ENCODE results near the gene CD99L2.

Gene CD99L2

DNA sequence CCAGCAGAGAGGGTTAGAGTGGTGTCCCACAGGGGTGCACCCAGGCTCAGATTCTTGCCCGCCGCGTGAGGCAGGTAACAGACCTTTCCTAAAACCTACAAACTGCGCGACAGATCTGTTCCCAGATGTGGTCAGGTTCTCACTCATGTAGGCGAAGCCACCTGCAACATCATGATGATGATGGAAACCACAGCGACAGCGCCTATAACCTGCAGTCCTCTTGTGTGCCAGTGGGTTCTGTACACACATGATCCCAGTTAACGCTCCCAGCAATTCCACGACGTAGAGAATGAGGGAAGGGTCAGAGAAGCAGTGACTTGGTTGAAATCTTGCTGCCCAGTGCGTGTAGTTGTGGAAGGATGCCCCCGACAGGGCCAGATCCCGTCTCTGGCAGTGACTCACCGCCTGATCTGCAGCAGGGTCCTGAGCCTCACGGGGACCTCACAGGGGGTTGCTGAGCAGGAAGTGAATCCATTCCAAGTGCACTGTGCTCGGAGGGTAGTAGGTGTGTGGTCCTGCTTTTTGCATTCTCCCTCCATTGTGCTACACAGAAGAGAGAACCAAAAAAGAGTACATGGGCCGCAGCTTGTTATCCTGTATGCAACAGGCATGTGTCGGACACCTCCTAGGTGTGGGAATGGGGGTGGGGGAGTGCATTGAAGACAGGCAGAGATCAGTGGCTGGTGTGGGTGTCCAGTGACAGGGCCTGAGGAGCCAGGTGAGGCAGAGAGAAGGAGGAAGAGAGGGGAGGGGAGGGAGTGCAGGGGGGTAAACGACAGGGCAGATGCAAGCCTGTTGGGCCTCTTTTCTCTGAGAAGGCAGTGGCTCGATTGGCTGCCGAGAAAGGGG, 138.7 kb downstream of the CD99L2 start:
- DNase-seq = no peak

DNA sequence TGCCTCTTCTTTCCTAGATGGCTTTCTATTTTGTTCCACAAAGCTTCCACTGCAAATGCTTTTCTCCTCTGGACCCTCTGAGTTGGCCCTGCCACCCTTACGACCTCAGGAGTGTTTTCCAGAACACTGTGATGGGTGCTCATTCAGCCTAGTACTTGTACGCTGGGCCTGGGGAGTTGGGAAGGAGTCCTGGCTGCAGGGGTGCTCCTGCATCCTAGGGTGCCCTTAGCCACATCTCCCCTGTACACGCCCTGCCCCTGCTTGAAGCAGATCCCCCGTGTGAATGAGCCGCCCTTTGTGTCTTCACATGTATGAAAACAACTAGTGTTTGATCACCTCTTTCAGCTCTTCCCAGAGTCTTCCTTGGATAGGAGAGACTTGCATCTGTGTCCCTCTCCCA, 141.1 kb downstream of the CD99L2 start:
- no peak for DNase-seq

DNA sequence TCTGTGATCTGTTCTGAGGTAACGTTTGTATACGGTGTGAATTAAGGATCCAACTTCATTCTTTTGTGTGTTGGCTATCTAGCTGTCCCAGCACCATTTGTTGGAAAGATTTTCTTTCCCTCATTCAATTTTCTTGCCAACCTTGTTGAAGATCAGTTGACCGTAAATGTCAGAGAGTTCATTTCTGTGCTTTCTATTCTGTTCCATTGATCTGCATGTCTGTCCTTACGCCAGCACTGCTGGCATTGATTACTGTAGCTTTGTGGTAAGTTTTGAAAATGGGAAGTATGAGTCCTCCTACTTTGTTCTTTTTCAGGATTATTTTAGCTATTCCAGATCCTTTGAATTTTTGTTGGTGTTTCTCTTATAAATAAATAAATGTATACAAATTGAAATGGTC, 144.5 kb downstream of the CD99L2 start:
- no peak for DNase-seq

DNA sequence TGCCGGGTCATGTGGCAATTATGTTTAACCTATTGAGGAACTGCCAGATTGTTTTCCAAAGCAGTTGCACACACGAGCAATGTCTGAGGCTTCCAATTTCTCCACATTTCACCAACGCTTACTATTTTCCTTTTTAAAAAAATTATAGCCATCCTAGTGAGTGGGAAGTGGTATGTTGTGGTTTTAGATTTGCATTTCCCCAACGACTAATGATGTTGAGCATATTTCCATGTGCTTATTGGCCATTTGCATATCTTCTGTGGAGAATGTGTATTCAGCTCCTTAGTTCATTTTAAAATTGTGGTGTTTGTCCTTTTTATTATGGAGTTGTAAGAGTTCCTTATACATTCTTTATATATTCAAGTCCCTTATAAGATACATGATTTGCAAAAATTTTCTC, 145.1 kb downstream of the CD99L2 start:
- no peak for DNase-seq

DNA sequence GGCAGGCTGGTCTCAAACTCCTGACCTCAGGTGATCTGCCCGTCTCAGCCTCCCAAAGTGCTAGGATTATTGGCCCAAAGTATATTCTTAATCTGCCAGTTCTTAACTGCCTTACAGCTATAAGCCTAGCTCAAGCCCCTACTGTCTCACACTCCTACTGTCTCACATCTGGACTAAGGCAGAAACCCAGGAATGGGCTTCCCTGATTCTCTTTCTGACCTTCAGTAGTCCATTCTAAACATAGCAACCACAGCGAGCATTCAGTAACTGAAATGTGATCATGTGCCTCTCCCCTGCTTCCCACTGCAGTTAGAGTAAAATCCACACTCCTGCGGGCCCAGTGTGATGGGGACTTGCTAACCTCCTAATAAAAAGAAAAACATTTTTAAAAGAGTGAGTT, 146.3 kb downstream of the CD99L2 start:
- DNase-seq = no peak

DNA sequence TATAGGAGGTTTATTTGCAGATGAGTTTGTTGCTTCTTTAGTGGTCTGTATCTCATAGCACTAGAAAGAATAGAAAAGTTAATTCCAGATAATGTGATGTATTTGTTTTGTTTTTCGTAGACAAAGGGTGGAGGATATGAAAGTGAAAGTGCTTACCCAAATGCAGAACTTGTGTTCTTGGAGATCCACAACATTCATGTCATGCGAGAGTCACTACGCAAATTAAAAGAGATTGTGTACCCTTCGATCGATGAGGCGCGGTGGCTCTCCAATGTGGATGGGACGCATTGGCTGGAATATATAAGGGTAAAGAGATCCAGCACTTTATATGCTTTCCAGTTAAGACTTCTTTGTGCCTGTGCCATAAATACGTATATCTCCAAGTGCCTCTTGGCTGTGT, 162.0 kb downstream of the CD99L2 start:
- DNase-seq = no peak

DNA sequence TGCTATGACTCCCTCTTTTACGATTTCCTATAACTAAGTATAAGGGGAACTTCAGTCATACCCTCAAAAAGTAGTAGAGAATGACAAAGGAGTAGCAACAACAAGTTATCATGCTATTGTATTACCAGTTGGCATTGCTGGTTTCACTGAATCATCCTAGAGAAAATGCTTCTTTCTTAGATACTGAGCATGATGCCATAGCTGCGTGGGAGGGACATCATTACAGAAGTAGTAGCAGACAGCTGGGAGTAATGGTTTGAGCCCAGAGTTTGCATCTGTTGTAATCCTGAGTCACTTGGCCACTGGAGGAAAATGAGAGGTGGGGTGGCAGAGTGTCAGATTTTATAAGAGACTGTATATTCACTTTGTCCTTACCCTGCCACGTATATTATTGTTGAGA, 166.7 kb downstream of the CD99L2 start:
- DNase-seq = no peak

DNA sequence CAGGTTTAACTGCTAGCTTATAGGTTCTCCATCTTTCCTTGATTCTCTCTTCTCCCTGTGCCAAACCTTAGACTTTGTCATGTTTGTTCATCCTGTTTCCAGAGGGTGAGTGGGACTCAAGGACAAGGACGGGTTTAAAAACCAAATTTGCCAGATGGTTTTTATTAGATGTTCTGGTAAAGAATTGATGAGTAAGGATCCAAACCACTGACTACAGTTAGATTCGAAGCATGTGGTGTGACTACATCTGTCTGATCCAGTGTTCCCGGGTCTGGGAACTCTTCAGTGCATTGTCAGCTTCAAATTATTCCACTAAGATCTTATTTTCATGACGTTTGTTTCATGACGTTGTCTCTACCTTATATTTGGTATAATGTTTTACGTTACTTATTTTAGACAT, 167.7 kb downstream of the CD99L2 start:
- DNase-seq = no peak

DNA sequence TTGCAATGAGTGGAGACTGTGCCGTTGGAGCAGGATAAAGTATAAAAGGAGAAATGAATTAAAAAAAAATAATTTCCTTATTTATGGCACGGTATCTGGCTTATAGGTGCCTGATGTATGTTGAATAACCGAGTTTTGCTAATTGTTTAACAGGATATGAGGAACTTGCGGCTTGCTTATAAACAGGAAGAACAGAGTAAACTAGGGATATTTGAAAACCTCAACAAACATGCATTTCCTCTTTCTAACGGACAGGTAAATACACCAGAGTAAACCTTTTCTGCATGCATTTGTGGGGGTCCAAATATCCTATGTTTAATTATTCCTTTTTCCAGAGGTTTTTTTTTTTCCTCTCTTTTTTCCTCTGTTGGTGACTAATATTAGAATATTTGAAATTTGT, 168.5 kb downstream of the CD99L2 start:
- no peak for DNase-seq

DNA sequence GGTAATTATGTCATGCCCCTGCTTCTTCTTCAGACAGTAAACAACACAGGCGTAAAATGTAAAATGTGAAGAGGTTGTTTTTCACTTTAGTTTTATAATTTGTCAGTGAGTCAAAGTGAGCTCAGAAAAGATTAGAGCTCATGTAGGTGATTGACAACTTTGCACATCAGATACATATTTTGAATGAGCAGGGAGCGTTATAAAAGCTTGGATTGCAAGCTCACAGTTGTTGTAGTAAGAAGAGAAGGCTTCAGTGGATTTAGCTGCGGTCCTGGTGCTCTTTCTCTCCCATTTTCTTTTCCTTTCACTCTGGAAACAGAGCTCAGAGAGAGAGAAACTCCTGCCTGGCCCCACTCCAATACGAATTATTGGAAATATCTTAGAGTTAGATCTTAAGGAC, 178.8 kb downstream of the CD99L2 start:
- DNase-seq = no peak
